Thyroid gland (tissue), 4 donors: ENCODE data around the gene HRH3.

Source experiments
- CTCF ChIP-seq, 6 experiments: fragments of 200-600 bp in 3 of 6; fragments of 450-650 bp in 3 of 6; sonication (generic) in 3 of 6; IDR thresholded peaks; one replicate each; pipeline ENCODE4 v1.5.1; 2016 to 2019; ENCODE audit warnings: antibody characterized with exemption in 6 of 6, mild to moderate bottlenecking in 2 of 6, inconsistent platforms in 1 of 6, moderate library complexity in 1 of 6
- POLR2A ChIP-seq, 2 donors: fragments of 450-650 bp; IDR thresholded peaks; one replicate each; pipeline ENCODE4 v1.6.1; 2017; ENCODE audit warnings: antibody characterized with exemption in 2 of 2, mild to moderate bottlenecking in 2 of 2, moderate library complexity in 1 of 2

DNA sequence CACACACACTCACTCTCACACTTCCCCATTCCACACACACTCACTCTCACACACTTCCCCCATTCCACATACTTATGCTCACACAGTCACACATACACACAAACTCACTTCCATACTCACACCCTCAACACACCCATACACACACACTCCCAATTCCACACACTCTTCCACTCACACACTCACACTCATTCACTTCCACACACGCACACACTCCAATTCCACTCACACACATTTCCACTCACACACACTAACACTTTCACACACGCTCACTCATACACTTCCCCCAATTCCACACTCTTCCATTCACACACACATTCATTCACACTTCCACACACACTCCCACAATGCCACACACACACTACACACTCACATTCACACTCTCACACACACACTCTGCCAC lies 10.2 kb upstream of the HRH3 start:
- TF ChIP-seq CTCF (IDR thresholded peaks at IDR 0.05) (no peak), POLR2A (IDR thresholded peaks at IDR 0.05) (no peak)
